ENCODE data around the gene ANKRD30A. TPM values are rescaled to one million over a fixed set of nuclear protein-coding genes. Genes with fewer than 3 reads are reported as not detected.

The ANKRD30A gene
- total RNA-seq, 1 donor from 2014 or later, result not detected

DNA sequence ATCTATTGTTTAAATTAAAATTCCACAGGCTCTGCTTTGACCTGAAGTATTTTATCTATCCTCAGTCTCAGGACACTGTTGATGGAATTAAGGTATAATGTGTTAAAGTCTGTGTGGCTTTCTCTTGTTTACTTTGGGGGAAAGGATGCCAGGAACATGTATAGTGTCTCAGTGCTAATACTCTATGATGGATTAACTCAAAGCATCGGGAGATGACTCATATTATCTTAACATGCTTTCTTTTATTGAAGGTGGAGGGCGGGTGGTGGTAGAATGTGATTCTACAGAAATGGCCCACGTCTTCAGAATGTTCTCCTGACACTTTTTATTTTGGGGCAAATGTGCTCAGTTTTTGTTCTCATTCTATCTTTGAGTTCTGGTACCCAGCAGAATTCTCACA is 189.0 kb downstream of the ANKRD30A start:
- H3K9me3 ChIP-seq (replicated peaks), result peaks cover 7% of the 10 kb centered on the region
- H3K36me3 ChIP-seq, result no peaks in the 10 kb centered on the region
- no peak overlapping the region for H3K27ac ChIP-seq (replicated peaks)
- intact Hi-C loops (cut with micrococcal nuclease), result no loop called here
- no peak overlapping the region for H3K4me3 ChIP-seq
- H3K27me3 ChIP-seq (ENCODE audit: low read depth), result no peaks in the 10 kb centered on the region
- H3K4me1 ChIP-seq, result no peaks in the 10 kb centered on the region
- DNase-seq, result no peak
- TF ChIP-seq, protein P1, sequence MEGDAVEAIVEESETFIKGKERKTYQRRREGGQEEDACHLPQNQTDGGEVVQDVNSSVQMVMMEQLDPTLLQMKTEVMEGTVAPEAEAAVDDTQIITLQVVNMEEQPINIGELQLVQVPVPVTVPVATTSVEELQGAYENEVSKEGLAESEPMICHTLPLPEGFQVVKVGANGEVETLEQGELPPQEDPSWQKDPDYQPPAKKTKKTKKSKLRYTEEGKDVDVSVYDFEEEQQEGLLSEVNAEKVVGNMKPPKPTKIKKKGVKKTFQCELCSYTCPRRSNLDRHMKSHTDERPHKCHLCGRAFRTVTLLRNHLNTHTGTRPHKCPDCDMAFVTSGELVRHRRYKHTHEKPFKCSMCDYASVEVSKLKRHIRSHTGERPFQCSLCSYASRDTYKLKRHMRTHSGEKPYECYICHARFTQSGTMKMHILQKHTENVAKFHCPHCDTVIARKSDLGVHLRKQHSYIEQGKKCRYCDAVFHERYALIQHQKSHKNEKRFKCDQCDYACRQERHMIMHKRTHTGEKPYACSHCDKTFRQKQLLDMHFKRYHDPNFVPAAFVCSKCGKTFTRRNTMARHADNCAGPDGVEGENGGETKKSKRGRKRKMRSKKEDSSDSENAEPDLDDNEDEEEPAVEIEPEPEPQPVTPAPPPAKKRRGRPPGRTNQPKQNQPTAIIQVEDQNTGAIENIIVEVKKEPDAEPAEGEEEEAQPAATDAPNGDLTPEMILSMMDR (IDR thresholded peaks at IDR 0.05; ENCODE audit: borderline replicate concordance), result no peak

DNA sequence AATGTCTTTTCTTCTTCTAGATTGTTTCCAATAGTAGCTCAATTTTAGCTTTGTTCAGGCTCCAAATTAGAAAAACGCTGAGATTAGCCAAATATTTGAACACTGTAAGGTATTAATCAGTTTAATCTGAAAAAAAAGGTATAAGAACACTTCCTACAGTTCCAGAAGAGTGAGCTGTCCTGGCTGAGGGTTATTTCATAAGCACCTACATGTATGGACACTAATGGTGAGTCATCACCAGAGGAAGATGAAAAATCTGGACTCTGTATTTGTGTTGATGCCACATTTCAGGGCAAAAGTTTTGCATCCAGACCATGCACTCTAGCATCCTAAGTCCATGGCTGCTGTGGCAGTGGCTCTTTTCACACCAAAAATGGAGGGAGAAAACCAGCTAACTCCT is 189.5 kb downstream of the ANKRD30A start:
- no peaks in the 10 kb centered on the region for H3K4me1 ChIP-seq
- TF ChIP-seq, protein P1 (IDR thresholded peaks at IDR 0.05; ENCODE audit: borderline replicate concordance), result no peak

DNA sequence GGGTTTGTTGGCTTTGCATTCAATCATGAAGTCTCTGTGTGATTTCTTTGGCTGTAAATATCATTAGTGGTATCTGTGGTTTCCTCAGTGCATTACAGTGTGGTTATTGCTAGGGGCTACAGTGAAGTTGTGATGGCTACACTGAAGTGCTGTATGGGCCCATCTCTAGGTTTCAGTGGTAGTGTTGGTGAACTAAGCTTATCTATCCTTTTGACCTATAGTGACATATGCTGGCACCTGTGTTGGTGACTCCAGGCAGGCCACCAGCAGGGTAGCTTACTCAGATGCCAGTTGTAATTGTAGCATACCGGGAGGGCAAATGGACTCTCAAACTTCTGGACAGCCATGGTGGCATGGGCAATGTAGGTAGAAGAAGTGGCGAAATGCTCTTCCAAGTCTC is 219.0 kb downstream of the ANKRD30A start:
- no peak overlapping the region for H3K4me3 ChIP-seq
- no peaks in the 10 kb centered on the region for H3K4me1 ChIP-seq
- H3K9me3 ChIP-seq (replicated peaks), result peaks cover 15% of the 10 kb centered on the region
- TF ChIP-seq, protein P1 (IDR thresholded peaks at IDR 0.05; ENCODE audit: borderline replicate concordance), result no peak
- no peaks in the 10 kb centered on the region for H3K36me3 ChIP-seq
- no peaks in the 10 kb centered on the region for H3K27me3 ChIP-seq (ENCODE audit: low read depth)
- H3K27ac ChIP-seq (replicated peaks), result no peak overlapping the region
- intact Hi-C loops (cut with micrococcal nuclease), result no loop called here
- DNase-seq, result no peak

More for the DNA sequence above, 189.5 kb downstream of the ANKRD30A start:
- Histone ChIP-seq H3K27me3 (ENCODE audit: low read depth) (no peaks in the 10 kb centered on the region), H3K27ac (replicated peaks) (no peak overlapping the region), H3K9me3 (replicated peaks) (peaks cover 12% of the 10 kb centered on the region), H3K36me3 (no peaks in the 10 kb centered on the region), H3K4me3 (no peak overlapping the region)
- no peak for DNase-seq
- intact Hi-C loops (cut with micrococcal nuclease), result no loop called here

DNA sequence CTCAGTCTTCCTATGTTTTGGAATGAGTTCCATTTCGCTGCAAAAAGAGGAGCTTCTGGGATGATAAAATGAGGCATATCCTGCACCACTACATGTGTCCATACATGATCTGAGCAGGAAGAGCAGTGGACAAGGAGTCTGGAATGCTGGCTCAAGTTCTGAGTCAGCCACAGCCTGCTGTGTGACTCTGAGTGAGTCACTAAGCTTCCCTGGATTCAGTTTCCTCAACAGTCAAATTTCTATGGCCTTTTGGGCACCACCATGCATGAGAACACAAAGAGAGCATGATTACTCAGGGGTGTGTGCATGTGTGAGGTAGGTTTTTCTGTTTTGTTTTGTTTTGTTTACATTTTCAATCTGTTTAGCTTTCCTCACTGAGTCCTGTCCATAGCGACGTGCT is 254.6 kb downstream of the ANKRD30A start:
- intact Hi-C loops (cut with micrococcal nuclease), result no loop called here
- Histone ChIP-seq H3K9me3 (replicated peaks) (peaks cover 24% of the 10 kb centered on the region), H3K27me3 (ENCODE audit: low read depth) (no peaks in the 10 kb centered on the region), H3K36me3 (no peaks in the 10 kb centered on the region), H3K4me1 (no peaks in the 10 kb centered on the region), H3K27ac (replicated peaks) (no peak overlapping the region), H3K4me3 (no peak overlapping the region)
- DNase-seq, result no peak
- TF ChIP-seq, protein P1 (IDR thresholded peaks at IDR 0.05; ENCODE audit: borderline replicate concordance), result no peak

DNA sequence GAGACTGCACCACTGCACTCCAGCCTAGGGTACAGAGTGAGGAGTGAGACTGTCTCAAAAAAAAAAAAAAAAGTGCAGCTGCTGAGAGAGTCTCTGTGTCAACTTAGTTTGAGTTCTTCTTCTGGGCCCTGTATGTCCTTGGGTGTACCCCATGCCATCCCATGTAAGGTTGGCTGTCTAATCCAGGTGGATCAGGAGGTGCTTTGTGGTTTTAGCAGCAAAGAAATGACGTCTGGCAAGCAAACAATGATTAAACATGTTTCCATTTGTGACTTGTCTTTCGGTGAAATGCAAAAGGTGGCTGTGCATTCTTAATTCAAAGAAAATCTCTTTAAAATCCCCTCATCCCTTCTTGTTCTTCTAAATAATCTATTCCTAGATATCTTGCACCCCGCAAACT is 255.9 kb downstream of the ANKRD30A start:
- TF ChIP-seq, protein P1 (IDR thresholded peaks at IDR 0.05; ENCODE audit: borderline replicate concordance), result no peak
- intact Hi-C loops (cut with micrococcal nuclease), result no loop called here
- Histone ChIP-seq H3K27ac (replicated peaks) (no peak overlapping the region), H3K36me3 (no peaks in the 10 kb centered on the region), H3K9me3 (replicated peaks) (peaks cover 24% of the 10 kb centered on the region), H3K27me3 (ENCODE audit: low read depth) (no peaks in the 10 kb centered on the region), H3K4me3 (no peak overlapping the region), H3K4me1 (no peaks in the 10 kb centered on the region)
- no peak for DNase-seq

DNA sequence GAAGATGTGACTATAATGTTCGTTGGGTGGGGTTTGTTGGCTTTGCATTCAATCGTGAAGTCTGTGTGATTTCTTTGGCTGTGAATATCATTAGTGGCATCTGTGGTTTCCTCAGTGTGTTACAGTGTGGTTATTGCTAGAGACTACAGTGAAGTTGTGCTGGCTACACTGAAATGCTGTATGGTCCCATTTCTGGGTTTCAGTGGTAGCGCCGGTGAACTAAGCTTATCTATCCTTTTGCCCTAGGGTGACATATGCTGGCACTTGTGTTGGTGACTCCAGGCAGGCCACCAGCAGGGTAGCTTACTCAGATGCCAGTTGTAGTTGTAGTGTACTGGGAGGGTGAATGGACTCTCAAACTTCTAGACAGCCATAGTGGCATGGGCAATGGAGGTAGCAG is 259.5 kb downstream of the ANKRD30A start:
- Histone ChIP-seq H3K4me3 (no peak overlapping the region), H3K27me3 (ENCODE audit: low read depth) (no peaks in the 10 kb centered on the region), H3K4me1 (no peaks in the 10 kb centered on the region), H3K27ac (replicated peaks) (no peak overlapping the region), H3K9me3 (replicated peaks) (peaks cover 24% of the 10 kb centered on the region), H3K36me3 (no peaks in the 10 kb centered on the region)
- TF ChIP-seq, protein P1 (IDR thresholded peaks at IDR 0.05; ENCODE audit: borderline replicate concordance), result no peak
- no peak for DNase-seq
- intact Hi-C loops (cut with micrococcal nuclease), result no loop called here

Measured in left ventricle myocardium inferior (tissue), 1 donor.